Upper lobe of left lung (tissue), 4 donors: ENCODE results near the gene ZBTB47.

ENCODE experiments used
- POLR2A ChIP-seq, 4 donors: fragments of 450-650 bp; IDR thresholded peaks; one replicate each; pipeline ENCODE4 v1.5.1; 2016 to 2017; ENCODE audit warnings: antibody characterized with exemption in 4 of 4, mild to moderate bottlenecking in 2 of 4
- POLR2AphosphoS5 ChIP-seq, 2 donors: sonication (generic); formaldehyde crosslinking; IDR thresholded peaks; one replicate each; pipeline ENCODE4 v1.5.1; 2017; ENCODE audit warnings: antibody characterized with exemption in 2 of 2
- TF ChIP-seq, protein P1 (sequence below), 6 experiments: fragments of 450-650 bp in 4 of 6; fragments of 200-600 bp in 2 of 6; sonication (generic) in 2 of 6; IDR thresholded peaks; one replicate each; pipeline ENCODE4 v1.5.1; 2016 to 2019; ENCODE audit warnings: antibody characterized with exemption in 6 of 6

DNA sequence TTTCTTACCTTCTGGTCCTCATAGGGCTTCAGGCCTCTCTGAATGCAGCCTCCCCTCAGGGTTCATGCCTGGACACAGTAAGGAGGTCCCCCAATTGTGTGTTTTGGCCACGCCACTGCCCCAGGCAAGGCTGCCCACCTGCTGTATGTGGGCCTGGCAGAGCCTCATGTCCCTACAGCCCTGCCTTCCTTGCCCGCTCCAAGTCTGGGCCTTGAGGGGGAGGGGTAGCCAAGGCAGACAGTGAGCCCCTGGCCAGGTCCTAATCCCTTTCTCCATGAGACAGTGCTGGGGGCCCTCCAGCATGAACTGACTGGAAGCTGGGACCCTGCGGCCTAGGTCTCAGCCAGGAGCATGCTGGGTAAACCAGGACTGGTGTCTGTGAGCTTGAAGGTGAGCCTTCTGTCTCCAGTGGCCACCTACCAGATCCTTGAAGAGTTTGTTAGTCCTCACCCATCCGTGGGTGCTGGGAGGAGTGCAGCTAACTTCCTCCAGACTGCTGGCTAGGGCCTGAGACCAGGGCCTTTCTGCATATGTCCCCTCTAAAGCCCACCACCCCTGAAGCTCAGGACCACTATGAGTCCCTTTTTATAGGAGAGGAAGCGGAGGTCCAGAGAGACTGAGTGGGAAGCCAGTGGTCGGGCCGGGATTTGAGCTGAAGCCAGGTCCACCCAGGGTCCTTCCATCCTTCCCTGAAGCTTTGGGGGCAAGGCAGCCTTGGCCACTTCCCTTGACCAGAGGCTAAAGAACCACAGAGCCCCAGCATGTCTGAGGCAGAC, 8.7 kb downstream of the ZBTB47 start:
- TF ChIP-seq POLR2A (IDR thresholded peaks at IDR 0.05) (no peak), POLR2AphosphoS5 (IDR thresholded peaks at IDR 0.05) (no peak)
- TF ChIP-seq, protein P1, sequence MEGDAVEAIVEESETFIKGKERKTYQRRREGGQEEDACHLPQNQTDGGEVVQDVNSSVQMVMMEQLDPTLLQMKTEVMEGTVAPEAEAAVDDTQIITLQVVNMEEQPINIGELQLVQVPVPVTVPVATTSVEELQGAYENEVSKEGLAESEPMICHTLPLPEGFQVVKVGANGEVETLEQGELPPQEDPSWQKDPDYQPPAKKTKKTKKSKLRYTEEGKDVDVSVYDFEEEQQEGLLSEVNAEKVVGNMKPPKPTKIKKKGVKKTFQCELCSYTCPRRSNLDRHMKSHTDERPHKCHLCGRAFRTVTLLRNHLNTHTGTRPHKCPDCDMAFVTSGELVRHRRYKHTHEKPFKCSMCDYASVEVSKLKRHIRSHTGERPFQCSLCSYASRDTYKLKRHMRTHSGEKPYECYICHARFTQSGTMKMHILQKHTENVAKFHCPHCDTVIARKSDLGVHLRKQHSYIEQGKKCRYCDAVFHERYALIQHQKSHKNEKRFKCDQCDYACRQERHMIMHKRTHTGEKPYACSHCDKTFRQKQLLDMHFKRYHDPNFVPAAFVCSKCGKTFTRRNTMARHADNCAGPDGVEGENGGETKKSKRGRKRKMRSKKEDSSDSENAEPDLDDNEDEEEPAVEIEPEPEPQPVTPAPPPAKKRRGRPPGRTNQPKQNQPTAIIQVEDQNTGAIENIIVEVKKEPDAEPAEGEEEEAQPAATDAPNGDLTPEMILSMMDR (IDR thresholded peaks at IDR 0.05), result no peak
